Measurements from ENCODE around the gene KLHL29.

KLHL29 gene

DNA sequence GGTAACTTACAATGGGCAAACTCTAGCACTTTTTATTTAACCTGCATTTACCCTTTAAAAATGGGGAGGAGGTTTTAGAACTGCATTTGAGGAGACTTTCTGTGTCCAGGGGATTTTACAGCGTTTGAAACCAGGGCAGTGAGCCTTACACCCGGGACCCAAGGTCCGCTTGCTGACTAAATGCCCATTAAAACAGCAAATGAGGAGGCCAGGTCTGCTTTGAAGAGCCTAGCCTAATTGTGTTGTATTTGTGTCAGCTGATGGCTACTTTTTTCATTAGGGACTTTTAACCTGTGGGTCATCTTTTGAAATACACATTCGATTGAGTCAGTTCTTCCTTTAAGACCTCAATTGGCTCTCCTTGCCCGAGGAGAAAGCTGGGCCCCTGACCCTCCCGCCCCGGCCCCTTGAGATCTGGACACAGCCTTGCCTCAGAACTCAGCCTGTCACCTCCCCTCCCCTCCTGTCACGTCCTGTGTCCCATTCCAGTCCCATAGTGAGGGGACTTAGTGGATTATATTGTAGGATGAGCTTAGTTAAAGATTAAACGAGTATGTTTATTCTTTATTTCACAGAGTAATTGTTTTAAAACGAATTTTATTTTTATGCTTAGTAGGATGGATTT lies 69.0 kb downstream of the KLHL29 start:
- TF ChIP-seq, protein P1, sequence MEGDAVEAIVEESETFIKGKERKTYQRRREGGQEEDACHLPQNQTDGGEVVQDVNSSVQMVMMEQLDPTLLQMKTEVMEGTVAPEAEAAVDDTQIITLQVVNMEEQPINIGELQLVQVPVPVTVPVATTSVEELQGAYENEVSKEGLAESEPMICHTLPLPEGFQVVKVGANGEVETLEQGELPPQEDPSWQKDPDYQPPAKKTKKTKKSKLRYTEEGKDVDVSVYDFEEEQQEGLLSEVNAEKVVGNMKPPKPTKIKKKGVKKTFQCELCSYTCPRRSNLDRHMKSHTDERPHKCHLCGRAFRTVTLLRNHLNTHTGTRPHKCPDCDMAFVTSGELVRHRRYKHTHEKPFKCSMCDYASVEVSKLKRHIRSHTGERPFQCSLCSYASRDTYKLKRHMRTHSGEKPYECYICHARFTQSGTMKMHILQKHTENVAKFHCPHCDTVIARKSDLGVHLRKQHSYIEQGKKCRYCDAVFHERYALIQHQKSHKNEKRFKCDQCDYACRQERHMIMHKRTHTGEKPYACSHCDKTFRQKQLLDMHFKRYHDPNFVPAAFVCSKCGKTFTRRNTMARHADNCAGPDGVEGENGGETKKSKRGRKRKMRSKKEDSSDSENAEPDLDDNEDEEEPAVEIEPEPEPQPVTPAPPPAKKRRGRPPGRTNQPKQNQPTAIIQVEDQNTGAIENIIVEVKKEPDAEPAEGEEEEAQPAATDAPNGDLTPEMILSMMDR (IDR thresholded peaks at IDR 0.05; ENCODE audit: borderline replicate concordance, insufficient read depth, low read depth, low read length) = no peak
- H3K4me3 ChIP-seq (ENCODE audit: low read depth, low read length) = no peak overlapping the region

DNA sequence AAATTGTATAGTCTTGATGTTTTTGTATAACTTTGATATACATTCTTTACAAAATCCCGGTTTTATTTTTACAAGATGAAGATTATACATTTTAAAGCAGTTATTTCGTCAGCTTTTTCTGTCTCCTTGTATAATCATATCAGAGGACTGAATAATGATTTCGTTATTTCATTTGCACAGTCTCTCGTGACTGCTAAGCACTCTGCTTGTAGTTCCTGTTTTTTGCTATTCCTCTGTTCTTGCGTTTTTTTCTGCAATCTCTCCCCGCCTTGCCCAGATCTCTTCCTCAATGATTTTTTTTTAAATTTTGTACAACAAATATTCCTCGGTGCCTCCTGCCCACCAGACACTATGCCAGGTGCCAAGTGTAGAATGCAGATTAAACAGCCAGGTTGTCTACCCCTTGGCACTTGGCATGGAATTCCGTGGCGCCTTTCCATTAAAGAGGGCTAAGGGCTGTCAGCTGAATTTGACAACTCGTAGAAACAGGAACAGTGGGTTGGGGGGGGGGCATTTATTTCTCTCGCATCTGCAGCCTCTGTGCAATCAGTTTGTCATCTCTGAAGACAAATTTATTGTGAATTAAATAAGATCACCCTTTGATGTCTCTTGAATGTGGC lies 69.6 kb downstream of the KLHL29 start:
- H3K4me3 ChIP-seq (ENCODE audit: low read depth, low read length) = no peak overlapping the region
- TF ChIP-seq, protein P1 (IDR thresholded peaks at IDR 0.05; ENCODE audit: borderline replicate concordance, insufficient read depth, low read depth, low read length) = no peak

DNA sequence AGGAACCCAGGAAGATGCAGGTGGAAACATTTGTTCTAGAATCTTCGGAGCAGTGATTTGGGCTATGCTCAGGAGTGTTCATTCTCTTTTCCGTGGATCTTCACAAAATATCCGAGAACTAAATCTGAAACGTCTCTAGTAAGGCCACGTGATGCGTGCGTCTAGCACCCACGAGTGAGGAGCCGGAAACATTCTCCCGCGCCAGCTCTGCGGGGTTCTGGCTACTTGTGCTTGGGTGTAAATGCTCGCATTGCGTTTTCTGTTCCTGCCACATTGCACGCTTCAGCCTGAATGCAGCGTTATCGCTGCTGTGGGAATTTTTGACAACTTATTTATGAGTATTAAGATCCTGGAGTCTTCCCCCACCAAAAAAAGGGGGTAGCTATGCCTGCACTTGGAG lies 71.4 kb downstream of the KLHL29 start:
- TF ChIP-seq, protein P1 (IDR thresholded peaks at IDR 0.05; ENCODE audit: borderline replicate concordance, insufficient read depth, low read depth, low read length) = no peak
- H3K4me3 ChIP-seq (ENCODE audit: low read depth, low read length) = no peak overlapping the region

DNA sequence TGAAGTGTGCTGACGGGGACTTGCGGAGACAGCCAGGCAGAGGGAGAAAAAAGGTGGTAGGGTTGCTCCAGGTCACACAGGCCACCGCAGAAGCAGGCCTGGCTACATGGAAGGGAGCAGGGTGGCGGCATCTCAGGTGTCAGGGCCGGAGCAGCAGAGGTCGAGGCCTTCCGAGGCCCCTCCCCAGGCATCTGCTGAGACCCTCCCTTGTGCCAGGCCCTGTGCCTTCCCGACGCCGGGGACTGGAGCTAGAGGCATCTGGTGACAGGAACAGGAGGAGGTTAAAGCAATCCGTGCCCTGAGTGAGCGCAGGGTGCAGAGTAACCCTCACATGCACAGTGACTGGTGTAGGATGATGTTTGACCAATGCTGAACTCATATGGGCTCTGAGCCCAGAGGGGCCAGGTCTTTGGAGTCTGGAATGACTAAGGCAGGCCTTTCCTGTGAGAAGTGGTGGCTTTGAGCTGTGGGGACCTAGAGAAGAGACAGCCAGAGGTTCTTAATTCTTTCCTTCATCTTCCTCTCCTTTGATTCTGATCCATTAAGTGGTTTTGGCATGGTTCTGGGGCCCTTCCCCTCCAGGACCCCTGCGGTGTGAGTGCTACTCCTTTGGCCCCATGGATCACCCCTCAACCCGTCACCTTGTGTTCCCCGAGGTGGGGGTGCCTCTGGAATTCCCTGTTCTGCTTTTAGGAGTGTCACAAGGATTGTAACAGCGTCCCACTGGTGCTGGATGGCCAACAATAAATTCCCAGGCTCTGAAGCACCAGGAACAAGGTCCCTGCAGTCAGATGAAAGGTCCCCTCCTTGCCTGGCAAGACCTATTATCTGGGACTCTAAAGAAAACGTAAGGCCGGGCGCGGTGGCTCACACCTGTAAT lies 72.1 kb downstream of the KLHL29 start:
- TF ChIP-seq, protein P1 (IDR thresholded peaks at IDR 0.05; ENCODE audit: borderline replicate concordance, insufficient read depth, low read depth, low read length) = no peak
- H3K4me3 ChIP-seq (ENCODE audit: low read depth, low read length) = no peak overlapping the region

DNA sequence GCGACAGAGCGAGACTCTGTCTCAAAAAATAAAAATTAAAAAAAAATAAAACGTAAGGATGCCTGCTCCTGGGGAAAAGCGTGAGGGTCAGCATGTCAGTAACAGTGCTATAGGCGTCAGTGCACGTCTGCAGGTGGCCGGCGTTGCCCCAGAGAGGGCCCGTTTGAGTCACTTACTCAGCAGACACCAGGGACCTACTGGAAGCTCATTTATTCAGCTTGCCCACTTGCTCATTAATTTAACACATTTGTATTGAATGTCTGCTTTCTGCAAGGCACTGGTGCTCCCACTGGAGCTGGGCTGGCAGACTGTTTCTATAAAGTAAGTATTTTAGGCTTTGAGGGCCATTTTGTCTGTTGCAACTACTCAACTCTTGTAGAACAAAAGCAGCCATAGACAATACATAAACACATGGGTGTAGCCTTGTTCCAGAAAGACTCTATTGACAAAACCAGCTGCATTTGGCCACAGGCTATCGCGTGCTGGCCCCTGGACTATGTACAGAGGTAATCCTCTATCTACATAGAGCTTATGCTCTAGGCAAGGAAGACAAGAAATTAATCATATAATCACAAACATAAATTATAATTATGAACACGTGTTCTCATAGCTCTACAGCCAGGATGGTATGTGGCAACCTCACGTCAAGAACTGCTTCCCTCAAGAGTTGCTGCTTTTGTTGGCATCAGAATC lies 73.2 kb downstream of the KLHL29 start:
- TF ChIP-seq, protein P1 (IDR thresholded peaks at IDR 0.05; ENCODE audit: borderline replicate concordance, insufficient read depth, low read depth, low read length) = no peak
- no peak overlapping the region for H3K4me3 ChIP-seq (ENCODE audit: low read depth, low read length)

DNA sequence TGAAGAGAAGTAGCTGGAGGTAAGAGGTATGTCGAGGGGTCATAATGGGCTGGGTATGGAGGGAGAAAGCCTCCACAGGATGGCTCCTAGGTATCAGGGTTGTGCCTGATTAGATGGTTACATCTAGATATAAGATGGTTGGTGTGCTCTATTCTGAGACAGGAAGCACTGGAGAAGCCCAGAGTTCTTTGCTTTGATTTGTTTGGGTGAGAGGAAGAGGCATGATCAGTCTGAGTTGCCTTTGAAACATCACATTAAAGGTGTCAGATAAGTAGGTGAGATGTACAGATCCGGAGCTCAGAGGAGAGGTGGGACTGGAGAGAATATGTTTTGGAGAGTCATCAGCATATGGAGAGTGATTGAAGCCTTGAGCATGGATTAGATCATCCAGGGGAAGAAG lies 74.1 kb downstream of the KLHL29 start:
- no peak overlapping the region for H3K4me3 ChIP-seq (ENCODE audit: low read depth, low read length)
- TF ChIP-seq, protein P1 (IDR thresholded peaks at IDR 0.05; ENCODE audit: borderline replicate concordance, insufficient read depth, low read depth, low read length) = no peak
